Tibial nerve (tissue), 4 donors: ENCODE data around the gene DNAJB6.

ENCODE experiments used
- CTCF ChIP-seq, 5 experiments: fragments of 200-600 bp in 3 of 5; fragments of 450-650 bp in 2 of 5; sonication (generic) in 3 of 5; IDR thresholded peaks; one replicate each; pipeline ENCODE4 v1.5.1; 2016 to 2019; ENCODE audit warnings: antibody characterized with exemption in 5 of 5, mild to moderate bottlenecking in 3 of 5, moderate library complexity in 2 of 5
- EP300 ChIP-seq, 2 donors: sonication (generic); formaldehyde crosslinking; IDR thresholded peaks; one replicate each; pipeline ENCODE4 v1.6.1; 2017; ENCODE audit warnings: antibody characterized with exemption in 2 of 2, mild to moderate bottlenecking in 1 of 2
- POLR2A ChIP-seq, 2 donors: fragments of 450-650 bp; IDR thresholded peaks; one replicate each; pipeline ENCODE4 v1.6.1; 2017; ENCODE audit warnings: antibody characterized with exemption in 2 of 2, mild to moderate bottlenecking in 2 of 2, moderate library complexity in 2 of 2

GRCh38 chr7:157418204-157419034, 81.6 kb downstream of the DNAJB6 start:
- TF ChIP-seq CTCF (IDR thresholded peaks at IDR 0.05) (no peak), POLR2A (IDR thresholded peaks at IDR 0.05) (no peak), EP300 (IDR thresholded peaks at IDR 0.05) (no peak)
